HS-5 (cell line): ENCODE measurements around the gene POU2AF3.

Source experiments
- DNase-seq: peaks from one replicate; pipeline ENCODE4 v3.0.0-alpha.2; 2012; ENCODE audit warnings: low read depth

Gene POU2AF3

GRCh38 chr11:111329306-111330204 lies 31.2 kb downstream of the POU2AF3 start:
- DNase-seq: no peak

- no peak for DNase-seq
Observed at GRCh38 chr11:111330234-111330893, 32.0 kb downstream of the POU2AF3 start.

GRCh38 chr11:111331711-111332479 lies 33.5 kb downstream of the POU2AF3 start:
- DNase-seq: no peak

- DNase-seq: no peak
Observed at GRCh38 chr11:111334532-111335502, 36.5 kb downstream of the POU2AF3 start.

GRCh38 chr11:111335549-111335948 lies 37.2 kb downstream of the POU2AF3 start:
- DNase-seq: no peak

- DNase-seq: no peak
Observed at GRCh38 chr11:111336062-111336461, 37.7 kb downstream of the POU2AF3 start.

GRCh38 chr11:111336582-111337256 lies 38.4 kb downstream of the POU2AF3 start:
- peak; percentile 53 for DNase-seq

GRCh38 chr11:111339758-111340388 lies 41.5 kb downstream of the POU2AF3 start:
- DNase-seq: no peak

- no peak for DNase-seq
Observed at GRCh38 chr11:111342329-111342728, 44.0 kb downstream of the POU2AF3 start.

GRCh38 chr11:111344032-111344431 lies 45.7 kb downstream of the POU2AF3 start:
- DNase-seq: no peak

- DNase-seq: no peak
Observed at GRCh38 chr11:111347002-111347722, 48.8 kb downstream of the POU2AF3 start.

- peak; percentile 49 for DNase-seq
Observed at GRCh38 chr11:111347723-111348115, 49.4 kb downstream of the POU2AF3 start.

GRCh38 chr11:111348147-111348546 lies 49.8 kb downstream of the POU2AF3 start:
- DNase-seq: no peak

GRCh38 chr11:111349191-111349695 lies 50.9 kb downstream of the POU2AF3 start:
- no peak for DNase-seq

- no peak for DNase-seq
Observed at GRCh38 chr11:111350811-111351210, 52.5 kb downstream of the POU2AF3 start.

- no peak for DNase-seq
Observed at GRCh38 chr11:111351374-111352055, 53.2 kb downstream of the POU2AF3 start.

- no peak for DNase-seq
Observed at GRCh38 chr11:111352231-111352746, 53.9 kb downstream of the POU2AF3 start.

GRCh38 chr11:111352935-111353710 lies 54.8 kb downstream of the POU2AF3 start:
- no peak for DNase-seq
